HEK293T (cell line): ENCODE results near the gene HEATR5A.

Experiments
- ELF4 ChIP-seq: fragments of 450-650 bp; IDR thresholded peaks from 2 replicates; pipeline ENCODE4 v1.6.1; 2017; ENCODE audit warnings: antibody characterized with exemption
- FOXA1 ChIP-seq: fragments of 450-650 bp; IDR thresholded peaks from 2 replicates; pipeline ENCODE4 v1.6.1; 2016; ENCODE audit warnings: mild to moderate bottlenecking
- FOXK2 ChIP-seq: fragments of 450-650 bp; IDR thresholded peaks from 2 replicates; pipeline ENCODE4 v1.6.1; 2016; ENCODE audit warnings: mild to moderate bottlenecking
- FOXM1 ChIP-seq: fragments of 450-650 bp; IDR thresholded peaks from 2 replicates; pipeline ENCODE4 v1.6.1; 2017; ENCODE audit warnings: mild to moderate bottlenecking, borderline replicate concordance
- LEF1 ChIP-seq: fragments of 450-650 bp; IDR thresholded peaks from 2 replicates; pipeline ENCODE4 v1.6.1; 2017; ENCODE audit warnings: mild to moderate bottlenecking, borderline replicate concordance
- SUZ12 ChIP-seq: fragments of 450-650 bp; IDR thresholded peaks from 2 replicates; pipeline ENCODE4 v1.6.1; 2016; ENCODE audit warnings: mild to moderate bottlenecking

GRCh38 chr14:31340297-31341063 lies 79.9 kb downstream of the HEATR5A start:
- TF ChIP-seq LEF1 = no peak
- TF ChIP-seq SUZ12 = no peak
- TF ChIP-seq ELF4 = no peak
- no peak for TF ChIP-seq FOXA1
- TF ChIP-seq FOXM1 = no peak
- TF ChIP-seq FOXK2 = no peak
